Neuronal stem cell (in vitro differentiated cells): ENCODE data around the gene MVD.

Source experiments
- DNase-seq: peaks from one replicate; pipeline ENCODE4 v3.0.0-alpha.2; 2013; ENCODE audit warnings: low spot score
- H2AFZ ChIP-seq: one replicate; pipeline ENCODE4 v1.6.1; 2013; ENCODE audit warnings: mild to moderate bottlenecking, low read length, inconsistent platforms
- H2AK5ac ChIP-seq: 2 replicates; pipeline ENCODE4 v1.6.1; 2013; ENCODE audit warnings: low read depth, mild to moderate bottlenecking, inconsistent platforms, low read length, moderate library complexity, mixed read lengths
- H2BK120ac ChIP-seq: 2 replicates; pipeline ENCODE4 v1.6.1; 2013; ENCODE audit warnings: low read depth, mild to moderate bottlenecking, inconsistent platforms, low read length, moderate library complexity, mixed read lengths
- H2BK12ac ChIP-seq: one replicate; pipeline ENCODE4 v1.6.1; 2013; ENCODE audit warnings: low read length, inconsistent platforms
- H2BK15ac ChIP-seq: 2 replicates; pipeline ENCODE4 v1.6.1; 2013; ENCODE audit warnings: mild to moderate bottlenecking, low read length, inconsistent platforms, mixed read lengths
- H2BK5ac ChIP-seq: one replicate; pipeline ENCODE4 v1.6.1; 2013; ENCODE audit warnings: inconsistent platforms, mild to moderate bottlenecking, low read length, moderate library complexity
- H3K14ac ChIP-seq: one replicate; pipeline ENCODE4 v1.6.1; 2013; ENCODE audit warnings: low read length, inconsistent platforms
- H3K18ac ChIP-seq: 2 replicates; pipeline ENCODE4 v1.6.1; 2013; ENCODE audit warnings: low read length, inconsistent platforms
- H3K23ac ChIP-seq: 2 replicates; pipeline ENCODE4 v1.6.1; 2013; ENCODE audit warnings: low read depth, mild to moderate bottlenecking, mixed read lengths, low read length, inconsistent platforms; ENCODE audit not compliant: poor library complexity
- H3K27ac ChIP-seq: replicated peaks from 3 replicates; pipeline ENCODE4 v1.5.1; 2013; ENCODE audit warnings: low read length, inconsistent platforms
- H3K27me3 ChIP-seq, 3 experiments: 2 replicates each; pipeline ENCODE4 v1.6.1; 2013; ENCODE audit warnings: low read length in 3 of 3, mild to moderate bottlenecking in 2 of 3, inconsistent platforms in 1 of 3, low read depth in 1 of 3, mixed read lengths in 1 of 3, moderate library complexity in 1 of 3; ENCODE audit not compliant: control insufficient read depth in 3 of 3, insufficient read depth in 3 of 3
- H3K36me3 ChIP-seq, 2 donors: replicated peaks in 1 of 2; 2 replicates each; pipeline ENCODE4 v1.6.1; 2013; ENCODE audit warnings: low read length in 2 of 2; ENCODE audit not compliant: control insufficient read depth in 2 of 2, insufficient read depth in 2 of 2
- H3K4ac ChIP-seq: 2 replicates; pipeline ENCODE4 v1.6.1; 2013; ENCODE audit warnings: inconsistent platforms, mild to moderate bottlenecking, low read length, moderate library complexity
- H3K4me1 ChIP-seq, 2 donors: 1 replicate in 1 of 2; 2 replicates in 1 of 2; pipeline ENCODE4 v1.6.1; 2013; ENCODE audit warnings: low read length in 2 of 2, low read depth in 1 of 2; ENCODE audit not compliant: control insufficient read depth in 2 of 2, insufficient read depth in 1 of 2
- H3K4me2 ChIP-seq: one replicate; pipeline ENCODE4 v1.6.1; 2013; ENCODE audit warnings: mild to moderate bottlenecking, low read length, inconsistent platforms; ENCODE audit not compliant: insufficient read depth, poor library complexity, severe bottlenecking
- H3K4me3 ChIP-seq, 2 donors: 2 replicates each; pipeline ENCODE4 v1.5.1; 2013; ENCODE audit warnings: low read length in 2 of 2, mild to moderate bottlenecking in 2 of 2, inconsistent platforms in 1 of 2, moderate library complexity in 1 of 2
- H3K79me1 ChIP-seq: one replicate; pipeline ENCODE4 v1.6.1; 2013; ENCODE audit warnings: low read depth, mild to moderate bottlenecking, inconsistent platforms, low read length, moderate library complexity
- H3K9ac ChIP-seq: one replicate; pipeline ENCODE4 v1.6.1; 2013; ENCODE audit warnings: mild to moderate bottlenecking, low read depth, low read length, inconsistent platforms; ENCODE audit not compliant: poor library complexity
- H3K9me3 ChIP-seq, 2 donors: replicated peaks in 1 of 2; 2 replicates each; pipeline versions ENCODE3 to v1.6.1; 2013; ENCODE audit warnings: low read length in 2 of 2, mild to moderate bottlenecking in 2 of 2, inconsistent platforms in 1 of 2, low read depth in 1 of 2, mixed read lengths in 1 of 2, moderate library complexity in 1 of 2; ENCODE audit not compliant: control insufficient read depth in 2 of 2, insufficient read depth in 1 of 2
- H4K8ac ChIP-seq: one replicate; pipeline ENCODE4 v1.6.1; 2013; ENCODE audit warnings: low read depth, mild to moderate bottlenecking, inconsistent platforms, low read length, moderate library complexity
- H4K91ac ChIP-seq: one replicate; pipeline ENCODE4 v1.6.1; 2013; ENCODE audit warnings: low read length, low read depth, mild to moderate bottlenecking, inconsistent platforms; ENCODE audit not compliant: poor library complexity
- WGBS, 2 donors: extraction: QIAGEN DNeasy Blood & Tissue Kit; methylation state at CpG; one replicate each; pipeline ENCODE4 v1.1.7; 2013; ENCODE audit warnings: missing lambda C conversion rate in 2 of 2, mixed read lengths in 1 of 2; ENCODE audit not compliant: insufficient read length in 2 of 2, insufficient replicate concordance in 1 of 2; ENCODE audit errors: extremely low coverage in 2 of 2; 5-methylcytosine and 5-hydroxymethylcytosine counted together

The MVD gene

DNA sequence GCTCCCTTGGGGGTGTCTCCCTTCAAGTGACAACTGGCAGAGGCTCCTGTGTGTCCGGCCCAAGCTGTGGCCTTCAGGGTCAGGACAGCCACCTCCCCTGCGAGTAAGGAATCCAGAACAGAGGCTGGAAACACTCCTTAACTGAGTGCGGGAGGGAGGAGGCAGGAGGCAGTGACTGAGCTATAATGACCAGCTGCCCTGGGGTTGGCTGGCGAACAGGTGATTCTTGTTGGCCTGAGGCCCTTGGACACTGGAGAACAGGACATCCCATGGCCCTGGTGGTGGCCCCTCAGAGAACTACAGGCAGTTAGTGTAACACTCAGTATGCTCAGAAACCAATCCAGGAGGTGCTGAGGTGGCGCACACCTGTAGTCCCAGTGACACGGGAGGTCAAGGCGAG lies 32.9 kb upstream of the MVD start:
- no peak for DNase-seq
- WGBS, 2 donors: no CpG with 5 or more reads among the region's 7 CpGs
- Histone ChIP-seq H2AK5ac (no peak overlapping the region), H3K4me2 (no peak overlapping the region), H2BK120ac (no peak overlapping the region), H3K4ac (no peak overlapping the region), H4K8ac (no peak overlapping the region), H3K18ac (no peak overlapping the region), H2BK15ac (no peak overlapping the region), H4K91ac (no peak overlapping the region), H2BK12ac (no peak overlapping the region), H2BK5ac (no peak overlapping the region), H3K4me1 (no peaks in the 10 kb centered on the region), H2AFZ (no peak overlapping the region), H3K9me3 (no peaks in the 10 kb centered on the region), H3K14ac (no peak overlapping the region), H3K27me3 (peaks cover 0 to 18% (median 0%) of the 10 kb centered on the region in 3 experiments), H3K23ac (peak overlapping the region; percentile 34), H3K36me3 (peaks cover 15 to 39% of the 10 kb centered on the region in 2 donors), H3K27ac (no peak overlapping the region), H3K79me1 (peaks cover 14% of the 10 kb centered on the region), H3K9ac (no peak overlapping the region), H3K4me3 (no peak overlapping the region)

DNA sequence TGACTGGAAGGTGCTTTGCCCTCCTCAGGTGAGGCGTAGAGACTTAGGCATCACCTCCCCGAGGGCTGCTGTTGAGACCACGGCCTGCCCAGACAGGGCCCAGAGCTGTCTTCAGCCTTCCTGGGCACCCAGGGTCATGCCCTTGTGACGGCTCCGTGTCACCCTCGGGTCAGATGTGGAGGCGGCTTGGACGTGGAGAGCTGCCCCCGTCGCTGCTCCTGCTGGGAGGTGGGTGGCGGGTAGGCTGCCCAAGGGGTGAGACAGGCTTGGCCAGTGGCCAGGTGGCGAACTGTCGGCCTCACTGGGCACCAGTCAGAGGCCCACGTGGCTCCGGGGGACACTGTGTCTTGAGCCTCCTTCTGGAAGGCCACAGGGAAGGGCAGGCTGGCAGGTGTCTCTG lies 32.3 kb upstream of the MVD start:
- no peak overlapping the region for H3K4ac ChIP-seq
- DNase-seq: no peak

DNA sequence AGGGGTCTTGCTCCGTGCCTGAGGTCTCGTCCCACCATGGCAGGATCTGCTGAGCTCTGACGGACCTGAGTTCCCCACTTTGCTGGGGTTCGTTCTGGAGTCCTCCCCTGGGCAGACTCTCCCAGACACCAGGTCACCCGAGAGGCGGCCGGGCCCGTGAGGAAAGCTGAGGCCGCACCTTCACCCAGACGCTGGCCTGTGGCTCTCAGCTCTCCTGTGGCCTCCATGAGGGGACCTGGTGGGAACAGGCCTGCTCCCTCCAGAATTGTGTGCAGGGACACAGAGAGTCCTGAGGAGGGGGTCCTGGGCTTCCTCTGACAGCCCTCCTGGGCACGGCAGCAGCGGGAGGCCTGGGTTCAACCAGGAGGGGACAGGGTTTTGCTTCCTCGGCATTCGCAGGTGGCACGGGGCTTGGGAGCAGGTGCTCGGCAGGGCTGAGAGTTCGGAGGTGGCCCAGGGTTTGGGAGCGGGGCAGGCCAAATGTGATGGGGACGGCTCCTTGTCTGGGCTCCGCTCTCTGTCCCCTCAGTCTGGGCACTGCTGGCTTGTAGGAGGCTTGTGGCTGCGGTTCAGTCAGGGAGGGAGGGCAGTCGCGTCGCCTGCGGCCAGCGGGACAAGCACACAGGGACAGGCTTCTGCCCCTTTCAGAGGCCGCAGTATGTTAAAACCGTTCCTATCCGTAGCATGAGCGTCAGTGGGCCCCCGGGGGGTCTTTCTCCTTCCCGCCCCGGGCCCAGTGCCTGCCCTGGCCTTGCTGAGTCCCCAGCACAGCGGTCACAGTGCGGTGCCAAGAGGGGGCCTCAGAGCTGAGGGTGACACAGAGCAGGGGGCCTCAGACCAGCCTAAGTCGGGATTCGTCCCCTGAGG lies 31.6 kb upstream of the MVD start:
- H3K23ac ChIP-seq: peak overlapping the region; percentile 85
- H2BK5ac ChIP-seq: no peak overlapping the region
- peaks cover 0 to 28% (median 0%) of the 10 kb centered on the region in 3 experiments for H3K27me3 ChIP-seq
- H3K18ac ChIP-seq: no peak overlapping the region
- H4K91ac ChIP-seq: no peak overlapping the region
- no peak overlapping the region for H2AFZ ChIP-seq
- no CpG with 5 or more reads among the region's 37 CpGs for WGBS, 2 donors
- H4K8ac ChIP-seq: no peak overlapping the region
- no peak overlapping the region for H2BK12ac ChIP-seq
- peaks cover 14% of the 10 kb centered on the region for H3K79me1 ChIP-seq
- peaks cover 9 to 28% of the 10 kb centered on the region in 2 donors for H3K36me3 ChIP-seq
- H3K9ac ChIP-seq: peak overlapping the region; percentile 77
- no peaks in the 10 kb centered on the region for H3K4me1 ChIP-seq
- DNase-seq: no peak
- no peak overlapping the region for H2BK15ac ChIP-seq
- peak overlapping the region; percentile 31 for H2BK120ac ChIP-seq
- no peak overlapping the region for H3K4ac ChIP-seq
- no peak overlapping the region for H3K4me2 ChIP-seq
- no peaks in the 10 kb centered on the region for H3K9me3 ChIP-seq
- no peak overlapping the region for H3K27ac ChIP-seq
- H3K4me3 ChIP-seq: no peak overlapping the region
- H2AK5ac ChIP-seq: no peak overlapping the region
- H3K14ac ChIP-seq: no peak overlapping the region

More for the DNA sequence above, 32.3 kb upstream of the MVD start:
- H3K4me3 ChIP-seq: no peak overlapping the region
- no peak overlapping the region for H4K91ac ChIP-seq
- H4K8ac ChIP-seq: no peak overlapping the region
- peak overlapping the region; percentile 77 for H3K9ac ChIP-seq
- H2BK12ac ChIP-seq: no peak overlapping the region
- H2AFZ ChIP-seq: no peak overlapping the region
- H3K27me3 ChIP-seq: peaks cover 0 to 24% (median 0%) of the 10 kb centered on the region in 3 experiments
- no peak overlapping the region for H3K14ac ChIP-seq
- H3K23ac ChIP-seq: peak overlapping the region; percentile 65
- H2BK120ac ChIP-seq: no peak overlapping the region
- no peaks in the 10 kb centered on the region for H3K9me3 ChIP-seq
- H3K4me1 ChIP-seq: no peaks in the 10 kb centered on the region
- no peak overlapping the region for H2BK15ac ChIP-seq
- H3K36me3 ChIP-seq: peaks cover 12 to 35% of the 10 kb centered on the region in 2 donors
- H2BK5ac ChIP-seq: no peak overlapping the region
- WGBS, 2 donors: no CpG with 5 or more reads among the region's 15 CpGs
- peaks cover 14% of the 10 kb centered on the region for H3K79me1 ChIP-seq
- H2AK5ac ChIP-seq: no peak overlapping the region
- no peak overlapping the region for H3K27ac ChIP-seq
- no peak overlapping the region for H3K4me2 ChIP-seq
- H3K18ac ChIP-seq: no peak overlapping the region

DNA sequence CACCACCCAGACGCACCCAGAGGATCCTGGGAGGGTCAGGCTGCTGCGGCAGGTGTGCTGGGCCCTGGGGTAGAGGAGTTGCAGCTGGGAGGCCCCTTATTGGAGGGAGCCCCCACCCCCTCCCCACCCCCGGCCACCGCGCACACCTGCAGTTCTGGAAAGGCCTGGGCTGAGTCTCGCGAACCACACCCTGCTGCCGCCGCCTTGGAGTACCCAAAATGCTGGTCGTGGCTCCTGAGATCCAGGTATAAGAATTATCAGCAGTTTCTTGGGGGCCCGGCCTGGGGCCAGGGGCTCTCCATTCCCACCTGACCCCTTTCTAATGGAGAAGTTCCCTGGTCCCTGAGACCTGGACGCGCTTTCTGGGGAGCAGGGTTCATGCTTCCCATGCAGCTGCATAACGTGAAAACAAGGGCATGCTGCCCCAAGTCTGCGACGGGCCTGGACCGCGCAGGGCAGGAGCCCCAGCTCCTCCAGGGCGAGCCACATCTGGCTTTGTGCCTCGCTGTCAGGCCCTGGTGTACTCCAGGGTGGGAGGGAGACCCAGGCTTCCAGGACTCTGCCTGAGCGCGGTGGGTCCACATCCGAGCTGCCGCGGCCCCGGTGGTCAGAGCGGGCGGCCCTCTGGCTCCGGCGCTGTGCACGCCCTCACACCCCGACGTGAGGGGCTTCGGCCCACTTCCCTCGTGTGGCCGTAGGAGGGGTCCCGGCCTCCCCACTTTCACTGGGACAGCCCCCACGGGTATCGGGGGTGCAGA lies 30.7 kb upstream of the MVD start:
- H2BK15ac ChIP-seq: no peak overlapping the region
- H2AK5ac ChIP-seq: no peak overlapping the region
- H3K27me3 ChIP-seq: peaks cover 0 to 37% (median 0%) of the 10 kb centered on the region in 3 experiments
- H2AFZ ChIP-seq: no peak overlapping the region
- H3K9me3 ChIP-seq: no peaks in the 10 kb centered on the region
- no peak overlapping the region for H4K91ac ChIP-seq
- no peaks in the 10 kb centered on the region for H3K4me1 ChIP-seq
- H2BK120ac ChIP-seq: peak overlapping the region; percentile 31
- H3K4me3 ChIP-seq: no peak overlapping the region
- peaks cover 6 to 20% of the 10 kb centered on the region in 2 donors for H3K36me3 ChIP-seq
- no peak overlapping the region for H4K8ac ChIP-seq
- H3K23ac ChIP-seq: no peak overlapping the region
- H2BK12ac ChIP-seq: no peak overlapping the region
- no peak for DNase-seq
- H3K79me1 ChIP-seq: peaks cover 14% of the 10 kb centered on the region
- no peak overlapping the region for H3K4ac ChIP-seq
- H3K4me2 ChIP-seq: no peak overlapping the region
- H2BK5ac ChIP-seq: no peak overlapping the region
- no peak overlapping the region for H3K18ac ChIP-seq
- no peak overlapping the region for H3K27ac ChIP-seq
- H3K9ac ChIP-seq: peak overlapping the region; percentile 21
- H3K14ac ChIP-seq: no peak overlapping the region
- no CpG with 5 or more reads among the region's 39 CpGs for WGBS, 2 donors
